SK-N-SH (cell line): ENCODE results near the gene DDA1.

ENCODE experiments used
- FOXJ3 ChIP-seq: sonication (generic); formaldehyde crosslinking; IDR thresholded peaks from 2 replicates; pipeline ENCODE4 v1.5.1; 2020; ENCODE audit warnings: mild to moderate bottlenecking, missing genetic modification reagents
- NRF1 ChIP-seq: IDR thresholded peaks from 2 replicates; pipeline ENCODE4 v1.6.1; 2012; ENCODE audit warnings: low read depth, mild to moderate bottlenecking, low read length
- RAD21 ChIP-seq: IDR thresholded peaks from 2 replicates; pipeline ENCODE4 v1.6.1; 2012; ENCODE audit warnings: mild to moderate bottlenecking, low read length
- RCOR1 ChIP-seq: fragments of 150-350 bp; IDR thresholded peaks from 2 replicates; pipeline ENCODE4 v1.6.1; 2017; ENCODE audit warnings: antibody characterized with exemption, low read length
- SIN3A ChIP-seq: IDR thresholded peaks from 2 replicates; pipeline ENCODE4 v1.6.1; 2012; ENCODE audit warnings: low read depth, mild to moderate bottlenecking, low read length, moderate library complexity, borderline replicate concordance
- TF ChIP-seq, protein P1 (sequence below): fragments of 200-600 bp; sonication (generic); IDR thresholded peaks from 2 replicates; pipeline ENCODE4 v1.6.1; 2017; ENCODE audit warnings: antibody characterized with exemption, mild to moderate bottlenecking, moderate library complexity

DNA sequence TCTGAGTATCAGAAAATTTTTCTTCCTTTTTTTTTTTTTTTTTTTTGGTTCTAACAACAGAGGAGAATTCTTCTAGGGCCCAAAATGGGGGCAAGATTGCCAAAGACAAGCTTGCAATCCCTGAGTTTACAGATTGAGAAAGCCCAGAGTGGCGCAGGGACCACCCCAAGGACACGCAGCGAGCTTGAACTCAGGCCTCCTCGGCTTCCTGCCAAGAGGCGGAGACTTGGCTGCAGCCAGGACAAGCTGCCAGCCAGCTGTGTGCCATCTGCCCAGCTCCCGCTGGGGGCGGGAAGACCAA is 4.2 kb upstream of the DDA1 start:
- TF ChIP-seq NRF1 (no peak), RCOR1 (peak; percentile 85; the same call in 1 of the 2 replicates), FOXJ3 (CRISPR knock-in tag) (no peak), SIN3A (peak; percentile 98), RAD21 (no peak)
- TF ChIP-seq, protein P1, sequence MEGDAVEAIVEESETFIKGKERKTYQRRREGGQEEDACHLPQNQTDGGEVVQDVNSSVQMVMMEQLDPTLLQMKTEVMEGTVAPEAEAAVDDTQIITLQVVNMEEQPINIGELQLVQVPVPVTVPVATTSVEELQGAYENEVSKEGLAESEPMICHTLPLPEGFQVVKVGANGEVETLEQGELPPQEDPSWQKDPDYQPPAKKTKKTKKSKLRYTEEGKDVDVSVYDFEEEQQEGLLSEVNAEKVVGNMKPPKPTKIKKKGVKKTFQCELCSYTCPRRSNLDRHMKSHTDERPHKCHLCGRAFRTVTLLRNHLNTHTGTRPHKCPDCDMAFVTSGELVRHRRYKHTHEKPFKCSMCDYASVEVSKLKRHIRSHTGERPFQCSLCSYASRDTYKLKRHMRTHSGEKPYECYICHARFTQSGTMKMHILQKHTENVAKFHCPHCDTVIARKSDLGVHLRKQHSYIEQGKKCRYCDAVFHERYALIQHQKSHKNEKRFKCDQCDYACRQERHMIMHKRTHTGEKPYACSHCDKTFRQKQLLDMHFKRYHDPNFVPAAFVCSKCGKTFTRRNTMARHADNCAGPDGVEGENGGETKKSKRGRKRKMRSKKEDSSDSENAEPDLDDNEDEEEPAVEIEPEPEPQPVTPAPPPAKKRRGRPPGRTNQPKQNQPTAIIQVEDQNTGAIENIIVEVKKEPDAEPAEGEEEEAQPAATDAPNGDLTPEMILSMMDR, result no peak
